HG03442 (cell line): ENCODE results near the gene RNFT2.
"Not testable (repeated sequence)": the region's sequence is repeated elsewhere in the genome, so short reads cannot be mapped to it uniquely, and the experiment has no call there.

ENCODE experiments used
- ATAC-seq: cut with Tn5 transposase; IDR thresholded peaks from one replicate; pipeline ENCODE4 v1.9.1; 2021; ENCODE audit warnings: mild to moderate bottlenecking, moderate library complexity; ENCODE audit not compliant: unreplicated experiment

Gene RNFT2

GRCh38 chr12:116742787-116743186 is 4.7 kb downstream of the RNFT2 start:
- ATAC-seq, result not testable (repeated sequence)

GRCh38 chr12:116744766-116745165 is 6.7 kb downstream of the RNFT2 start:
- no peak for ATAC-seq

GRCh38 chr12:116745554-116745953 is 7.4 kb downstream of the RNFT2 start:
- ATAC-seq, result no peak

- ATAC-seq, result no peak
These were observed 11.8 kb downstream of the RNFT2 start for GRCh38 chr12:116749884-116750283.

GRCh38 chr12:116750298-116750697 is 12.2 kb downstream of the RNFT2 start:
- ATAC-seq, result no peak

GRCh38 chr12:116754097-116754496 is 16.0 kb downstream of the RNFT2 start:
- not testable (repeated sequence) for ATAC-seq

- ATAC-seq, result not testable (repeated sequence)
These were observed 16.7 kb downstream of the RNFT2 start for GRCh38 chr12:116754783-116755182.

- ATAC-seq, result no peak
These were observed 21.9 kb downstream of the RNFT2 start for GRCh38 chr12:116759783-116760621.

- ATAC-seq, result no peak
These were observed 22.5 kb downstream of the RNFT2 start for GRCh38 chr12:116760622-116761020.

- ATAC-seq, result no peak
These were observed 23.4 kb downstream of the RNFT2 start for GRCh38 chr12:116761499-116761898.

GRCh38 chr12:116765271-116765670 is 27.2 kb downstream of the RNFT2 start:
- no peak for ATAC-seq

GRCh38 chr12:116766285-116766684 is 28.2 kb downstream of the RNFT2 start:
- no peak for ATAC-seq

- ATAC-seq, result no peak
These were observed 28.6 kb downstream of the RNFT2 start for GRCh38 chr12:116766746-116767145.

GRCh38 chr12:116771651-116772050 is 33.5 kb downstream of the RNFT2 start:
- ATAC-seq, result no peak

- ATAC-seq, result no peak
These were observed 35.2 kb downstream of the RNFT2 start for GRCh38 chr12:116773276-116773731.

GRCh38 chr12:116774020-116774419 is 35.9 kb downstream of the RNFT2 start:
- ATAC-seq, result no peak

GRCh38 chr12:116777245-116777644 is 39.1 kb downstream of the RNFT2 start:
- ATAC-seq, result no peak

- no peak for ATAC-seq
These were observed 41.5 kb downstream of the RNFT2 start for GRCh38 chr12:116779597-116779996.

- ATAC-seq, result no peak
These were observed 42.8 kb downstream of the RNFT2 start for GRCh38 chr12:116780942-116781341.

GRCh38 chr12:116783525-116784237 is 45.6 kb downstream of the RNFT2 start:
- ATAC-seq, result no peak

- no peak for ATAC-seq
These were observed 46.1 kb downstream of the RNFT2 start for GRCh38 chr12:116784238-116784612.

- not testable (repeated sequence) for ATAC-seq
These were observed 51.4 kb downstream of the RNFT2 start for GRCh38 chr12:116789562-116789961.
